GM03348 (cell line): ENCODE results near the gene CD247.

Experiments used
- DNase-seq: peaks from one replicate; pipeline ENCODE4 v3.0.0; 2012; ENCODE audit warnings: low spot score

Gene CD247

GRCh38 chr1:167439301-167439988, 78.9 kb downstream of the CD247 start:
- peak; percentile 73 for DNase-seq

- DNase-seq, result no peak
Measured at GRCh38 chr1:167438171-167439138, 79.9 kb downstream of the CD247 start.

GRCh38 chr1:167435484-167435883, 82.8 kb downstream of the CD247 start:
- DNase-seq, result no peak

GRCh38 chr1:167434306-167434705, 84.0 kb downstream of the CD247 start:
- no peak for DNase-seq

DNA sequence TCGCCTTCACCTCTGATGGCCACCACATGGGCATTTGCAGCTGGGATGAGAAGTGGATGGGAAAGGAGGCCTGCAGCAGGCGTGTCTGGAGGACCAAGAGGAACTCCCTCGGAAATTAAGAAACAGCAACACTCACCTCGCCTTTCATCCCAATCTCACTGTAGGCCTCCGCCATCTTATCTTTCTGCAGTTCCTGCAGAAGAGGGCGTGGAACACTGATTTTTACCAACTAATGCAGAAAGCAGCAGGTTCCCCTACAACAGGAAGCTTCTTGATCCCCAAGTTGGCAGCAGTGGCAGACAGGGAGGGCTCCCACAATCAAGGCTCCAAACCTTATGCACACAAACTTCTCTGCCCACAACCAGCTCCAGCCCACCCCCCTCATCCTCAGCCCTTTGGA, 84.4 kb downstream of the CD247 start:
- DNase-seq, result no peak

GRCh38 chr1:167432780-167433179, 85.5 kb downstream of the CD247 start:
- no peak for DNase-seq

DNA sequence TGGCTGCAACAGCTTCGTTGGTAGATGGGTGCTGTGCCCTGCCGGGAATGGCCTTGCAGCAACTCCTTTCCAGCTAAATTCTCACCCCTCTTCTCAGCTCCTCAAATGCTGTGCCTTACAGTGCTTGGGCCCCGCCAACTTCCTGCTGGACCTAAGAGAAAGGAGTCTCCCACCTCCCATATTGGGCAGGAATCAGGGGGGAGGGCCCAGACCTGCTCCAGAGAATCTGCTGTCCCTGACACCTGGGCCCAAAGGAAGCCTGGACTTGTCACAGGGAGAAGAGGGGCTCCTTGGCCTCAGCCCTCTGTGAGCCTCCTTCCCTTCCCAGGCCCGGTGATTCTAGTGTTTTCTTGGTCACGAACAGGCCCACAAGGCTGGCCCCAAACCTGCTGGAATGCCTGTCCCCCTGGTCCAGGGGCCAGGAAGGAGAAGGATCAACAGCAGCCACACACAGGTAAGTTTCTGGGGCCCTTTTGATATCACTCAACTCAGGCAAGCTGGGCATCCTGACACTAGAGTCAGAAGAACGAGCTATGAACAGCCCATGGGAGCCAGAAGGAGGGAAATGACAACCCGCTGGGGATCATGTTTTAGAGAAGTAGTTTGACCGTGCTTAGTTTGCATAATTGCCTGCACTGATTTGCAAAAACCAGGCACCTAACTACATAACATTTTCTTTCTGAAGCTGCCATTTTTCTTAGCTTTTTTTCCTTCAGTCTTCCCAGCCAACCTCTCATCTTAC, 86.2 kb downstream of the CD247 start:
- no peak for DNase-seq

GRCh38 chr1:167431261-167431908, 86.9 kb downstream of the CD247 start:
- no peak for DNase-seq

DNA sequence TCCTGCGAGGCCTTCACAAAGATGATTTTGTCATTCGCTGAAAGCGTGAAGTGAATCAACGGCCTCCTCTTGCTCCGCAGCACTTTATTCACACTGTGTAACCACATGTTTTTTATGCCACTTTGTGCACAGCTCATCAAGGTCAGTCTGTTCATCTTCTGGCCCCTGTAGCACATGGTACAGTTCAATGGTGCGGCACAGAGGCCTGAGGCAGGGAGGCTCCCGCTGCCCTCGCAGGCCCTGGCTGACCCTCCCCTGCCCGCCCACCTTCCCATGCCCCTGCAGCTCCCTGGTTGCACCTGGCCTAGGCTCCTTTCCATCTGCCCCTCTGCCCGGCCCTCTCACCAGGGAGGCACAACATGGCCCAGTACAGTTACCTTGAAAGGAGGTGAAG, 87.5 kb downstream of the CD247 start:
- no peak for DNase-seq

DNA sequence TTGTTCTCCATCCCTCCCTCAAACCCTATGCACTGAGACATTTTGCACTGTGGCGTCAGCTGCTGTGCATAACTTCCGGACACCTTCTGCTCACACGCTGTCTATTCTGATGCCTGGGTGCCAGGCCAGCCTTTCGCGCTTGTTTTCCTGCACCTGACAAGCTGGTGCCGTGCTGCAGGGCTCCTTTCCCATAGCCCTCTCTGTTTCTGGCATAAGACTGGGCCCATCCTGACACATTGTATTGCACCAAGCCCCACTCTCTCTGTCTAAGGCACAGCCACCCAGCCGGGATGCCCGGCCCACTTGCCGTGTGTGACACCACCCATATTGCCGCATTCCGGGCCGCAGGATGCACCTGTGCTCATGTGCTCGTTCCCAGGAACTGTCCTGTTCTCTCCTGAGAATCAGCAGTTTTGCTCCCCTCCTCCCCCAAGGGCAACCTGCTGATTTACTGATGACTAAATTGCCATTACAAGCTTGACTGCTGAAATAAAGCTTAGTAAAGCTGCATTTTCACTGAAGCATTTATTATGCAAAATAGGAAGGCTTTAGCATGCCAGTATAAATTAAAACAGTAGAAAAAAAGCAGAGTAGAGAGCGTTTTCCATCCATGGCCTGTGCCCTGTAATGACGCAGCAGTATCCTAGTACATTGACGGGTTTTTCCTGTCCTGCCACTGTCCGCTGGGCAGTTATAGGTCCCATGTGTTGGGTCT, 88.0 kb downstream of the CD247 start:
- DNase-seq, result no peak

GRCh38 chr1:167429612-167430011, 88.7 kb downstream of the CD247 start:
- no peak for DNase-seq

DNA sequence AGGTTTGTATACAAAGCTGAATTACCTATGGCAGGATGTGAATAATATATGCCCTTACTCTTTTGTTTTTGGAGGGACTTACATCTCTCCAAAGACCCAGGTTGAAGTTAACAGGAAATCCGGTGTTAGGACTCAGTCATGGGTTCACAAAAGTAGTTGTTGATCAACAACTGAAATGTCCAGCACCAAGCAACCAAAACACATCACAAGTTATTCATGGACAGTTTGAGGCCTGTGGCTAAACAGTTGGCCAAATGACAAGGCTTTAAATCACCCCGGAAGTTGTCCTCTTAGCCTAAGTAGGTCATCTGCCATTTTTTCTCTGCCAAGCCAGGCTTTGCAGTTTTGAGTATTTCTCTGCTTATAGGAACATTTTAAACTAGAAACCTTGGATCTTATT, 89.9 kb downstream of the CD247 start:
- no peak for DNase-seq

GRCh38 chr1:167427848-167428247, 90.5 kb downstream of the CD247 start:
- no peak for DNase-seq

DNA sequence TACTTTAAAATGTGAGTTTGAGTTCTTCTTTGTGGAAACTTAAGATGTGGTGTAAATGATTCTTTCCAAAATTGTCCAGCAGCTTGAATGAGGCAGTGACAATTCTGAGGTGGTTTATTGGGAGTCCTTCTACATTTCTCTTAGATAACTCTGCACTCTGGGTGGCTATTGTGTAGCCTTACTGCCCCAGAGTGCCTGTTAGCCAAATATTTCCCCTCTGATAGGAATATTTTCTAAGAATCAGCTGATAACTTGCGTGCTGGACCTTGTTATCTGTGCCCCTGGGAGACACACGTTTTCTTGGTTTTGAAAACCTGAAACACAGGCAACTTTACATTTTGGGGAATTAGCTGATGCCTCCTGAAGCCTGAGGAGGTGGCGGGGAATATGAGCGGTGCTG, 91.6 kb downstream of the CD247 start:
- no peak for DNase-seq

DNA sequence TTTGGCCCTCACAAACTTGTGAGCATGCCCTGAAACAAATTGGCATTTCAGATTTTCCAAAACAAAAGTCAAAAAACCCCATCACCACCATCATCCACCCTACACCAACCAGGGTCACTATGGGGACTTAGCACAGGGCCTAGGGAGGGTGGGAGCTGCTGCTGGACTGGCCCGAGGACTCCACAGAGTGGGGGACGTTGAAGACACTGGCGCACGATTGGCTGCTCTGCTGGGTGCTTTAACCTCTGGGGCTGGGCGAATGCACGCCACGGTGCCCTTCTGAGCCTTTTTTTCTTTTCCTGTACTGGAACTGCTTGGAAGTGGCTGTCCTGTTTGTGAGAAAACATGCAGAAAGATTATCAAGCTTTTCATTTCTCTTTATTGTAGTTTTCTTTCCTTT, 92.8 kb downstream of the CD247 start:
- no peak for DNase-seq

DNA sequence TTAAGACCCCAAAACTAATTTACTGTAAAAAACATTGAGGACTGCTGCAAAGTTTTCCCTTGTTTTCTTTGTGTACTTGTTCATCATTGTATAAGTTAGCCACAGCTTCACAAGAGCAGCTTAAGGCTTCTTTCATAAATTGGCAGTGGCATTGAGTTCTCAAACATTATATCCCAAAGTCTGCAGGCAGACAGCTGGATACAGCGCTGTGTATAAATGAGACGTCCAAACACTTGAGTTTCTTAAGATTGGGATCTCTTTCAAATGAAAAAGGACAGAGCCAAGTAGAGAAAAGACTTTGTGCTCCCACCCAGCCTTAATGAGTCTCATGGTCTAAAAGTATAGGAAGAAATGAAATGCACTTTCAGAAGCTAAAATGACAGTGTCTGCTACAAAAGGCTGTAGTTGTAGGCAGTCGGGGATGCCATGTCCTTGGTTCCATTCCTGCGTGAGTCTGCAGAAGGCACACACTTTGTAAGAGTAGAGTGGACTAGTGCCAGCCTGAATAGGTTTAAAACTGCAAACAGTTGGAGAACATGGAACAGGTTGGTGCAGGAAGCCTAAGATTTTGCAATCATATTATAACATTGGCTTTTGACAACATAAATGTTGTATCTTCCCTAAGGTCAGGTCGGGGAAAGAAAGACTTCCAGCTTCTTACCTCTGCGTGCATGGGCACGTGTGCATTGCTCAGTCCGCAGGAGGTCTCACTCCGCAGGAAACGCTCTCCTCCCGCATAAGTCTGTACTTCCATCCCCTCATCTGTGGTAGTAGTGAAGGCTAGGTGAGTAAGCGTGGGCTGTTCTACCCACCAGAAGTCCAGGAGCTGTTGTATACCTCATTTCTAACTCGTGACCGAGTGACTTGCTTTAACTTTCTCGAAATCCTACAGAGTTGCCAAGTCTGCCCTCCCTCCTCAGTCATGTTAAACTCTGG, 94.4 kb downstream of the CD247 start:
- no peak for DNase-seq

DNA sequence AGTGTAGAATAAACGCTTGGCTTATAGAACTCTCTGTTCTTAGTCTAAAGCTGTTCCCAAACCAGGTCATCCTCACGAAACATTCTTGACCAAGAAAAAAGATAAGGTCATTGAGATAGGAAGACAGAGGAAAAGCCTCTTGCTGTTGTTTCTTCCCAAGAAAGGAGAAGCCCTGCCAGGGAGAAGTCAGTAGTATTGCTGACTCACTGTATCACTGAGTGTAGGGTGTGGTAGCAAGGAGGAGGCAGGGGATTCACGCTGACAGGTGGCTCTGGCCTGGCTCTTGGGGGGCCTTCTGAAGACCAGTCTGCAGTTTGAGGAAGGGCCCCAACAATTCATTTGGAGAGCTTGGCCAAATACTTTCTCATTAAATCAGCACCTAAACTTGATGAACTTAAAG, 97.8 kb downstream of the CD247 start:
- DNase-seq, result no peak

DNA sequence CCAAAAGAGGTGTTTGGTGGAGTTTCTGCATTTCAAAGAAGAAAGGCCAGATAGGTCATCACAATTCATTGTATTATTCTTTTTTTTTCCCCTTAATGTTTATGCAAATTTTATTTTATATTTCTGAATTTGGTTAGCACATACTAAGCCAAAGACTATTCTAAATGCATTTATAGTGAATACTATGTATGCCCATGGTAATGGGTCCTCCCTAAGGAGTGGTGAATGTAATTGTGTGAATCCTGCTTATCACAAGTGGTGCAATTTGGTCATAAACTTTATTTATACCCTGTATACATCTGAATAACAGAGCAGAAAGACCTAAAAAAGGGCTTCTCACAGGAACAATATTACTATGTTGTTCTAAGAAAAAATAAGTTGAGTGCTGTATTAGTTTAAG, 99.1 kb downstream of the CD247 start:
- no peak for DNase-seq

- no peak for DNase-seq
Measured at GRCh38 chr1:167418391-167418790, 99.9 kb downstream of the CD247 start.

GRCh38 chr1:167416506-167416905, 101.8 kb downstream of the CD247 start:
- no peak for DNase-seq
